Lower leg skin (tissue), 4 donors: ENCODE measurements around the gene LATS1. TPM values are rescaled to one million over a fixed set of nuclear protein-coding genes. Genes with fewer than 3 reads are reported as not detected.

Experiments
- DNase-seq, 2 donors: peaks; one replicate each; pipeline ENCODE4 v3.0.0-alpha.2; 2019; ENCODE audit warnings: low spot score in 2 of 2
- H3K4me3 ChIP-seq: fragments of 200-600 bp; sonication (generic); 2 replicates; pipeline ENCODE4 v1.5.1; 2017; ENCODE audit warnings: mild to moderate bottlenecking, low read depth; ENCODE audit not compliant: poor library complexity, severe bottlenecking
- CTCF ChIP-seq, 3 donors: fragments of 450-650 bp; IDR thresholded peaks; one replicate each; pipeline ENCODE4 v1.5.1; 2016; ENCODE audit warnings: antibody characterized with exemption in 3 of 3, mild to moderate bottlenecking in 3 of 3, moderate library complexity in 2 of 3
- POLR2A ChIP-seq, 2 donors: fragments of 450-650 bp; IDR thresholded peaks; one replicate each; pipeline ENCODE4 v1.6.1; 2016 to 2017; ENCODE audit warnings: antibody characterized with exemption in 2 of 2, mild to moderate bottlenecking in 1 of 2, moderate library complexity in 1 of 2
- WGBS, 2 donors: methylation state at CpG; one replicate each; pipeline ENCODE4 v1.1.5; 2018; 5-methylcytosine and 5-hydroxymethylcytosine counted together
- intact Hi-C: fragments of 100-400 bp; cut with DNase I; formaldehyde crosslinking; loops from one replicate; pipeline ENCODE4 v1.15.0; 2023; ENCODE audit warnings: low total_unique reads
- total RNA-seq, 4 donors: library from RNA; depleted of rRNA; stranded (reverse); fragments of >200 nt; gene quantifications; one replicate each; pipeline ENCODE4 v1.1.0, GENCODE V29; 2016

The LATS1 gene
- total RNA-seq, 4 donors from 2014 or later: 17.6 to 27.9 (median 24.3) TPM

GRCh38 chr6:149699150-149699549 lies 18.8 kb downstream of the LATS1 start:
- TF ChIP-seq POLR2A (IDR thresholded peaks at IDR 0.05) (no peak), CTCF (IDR thresholded peaks at IDR 0.05) (no peak)
- WGBS, 2 donors: 100% methylated on average over 2 of the region's 2 CpGs
- no peak overlapping the region for H3K4me3 ChIP-seq
- no peak for DNase-seq
- intact Hi-C loops: no loop called here

- TF ChIP-seq POLR2A (IDR thresholded peaks at IDR 0.05) (no peak), CTCF (IDR thresholded peaks at IDR 0.05) (no peak)
- intact Hi-C loops: no loop called here
- 97 to 100% methylated on average over 2 of the region's 2 CpGs for WGBS, 2 donors
Measured at GRCh38 chr6:149698175-149698574, 19.7 kb downstream of the LATS1 start.

GRCh38 chr6:149696901-149697300 lies 21.0 kb downstream of the LATS1 start:
- TF ChIP-seq CTCF (IDR thresholded peaks at IDR 0.05) (no peak), POLR2A (IDR thresholded peaks at IDR 0.05) (no peak)
- 8 to 24% methylated on average over 1 of the region's 1 CpG for WGBS, 2 donors
- no peak for DNase-seq
- intact Hi-C loops: no loop called here
- no peak overlapping the region for H3K4me3 ChIP-seq

More at GRCh38 chr6:149698175-149698574, 19.7 kb downstream of the LATS1 start:
- no peak overlapping the region for H3K4me3 ChIP-seq
- no peak for DNase-seq

- DNase-seq: no peak
- intact Hi-C loops: no loop called here
- H3K4me3 ChIP-seq: no peak overlapping the region
- no peak for TF ChIP-seq POLR2A (IDR thresholded peaks at IDR 0.05)
- no peak for TF ChIP-seq CTCF (IDR thresholded peaks at IDR 0.05)
- WGBS, 2 donors: 47 to 48% methylated on average over 2 of the region's 2 CpGs
Measured at GRCh38 chr6:149694921-149695320, 23.0 kb downstream of the LATS1 start.

GRCh38 chr6:149691201-149691600 lies 26.7 kb downstream of the LATS1 start:
- no peak for DNase-seq
- intact Hi-C loops: no loop called here
- TF ChIP-seq CTCF (IDR thresholded peaks at IDR 0.05) (no peak), POLR2A (IDR thresholded peaks at IDR 0.05) (no peak)
- WGBS, 2 donors: 97 to 100% methylated on average over 2 of the region's 2 CpGs
- H3K4me3 ChIP-seq: no peak overlapping the region

GRCh38 chr6:149686230-149686629 lies 31.7 kb downstream of the LATS1 start:
- TF ChIP-seq CTCF (IDR thresholded peaks at IDR 0.05) (no peak), POLR2A (IDR thresholded peaks at IDR 0.05) (no peak)

More at GRCh38 chr6:149686230-149686629, 31.7 kb downstream of the LATS1 start:
- intact Hi-C loops: no loop called here
- WGBS, 2 donors: 89 to 90% methylated on average over 7 of the region's 7 CpGs
- H3K4me3 ChIP-seq: no peak overlapping the region
- DNase-seq: no peak
